GM19397 (cell line): ENCODE measurements around the gene SNX9.
"Not testable (repeated sequence)": the region's sequence is repeated elsewhere in the genome, so short reads cannot be mapped to it uniquely, and the experiment has no call there.

Experiments
- ATAC-seq: cut with Tn5 transposase; IDR thresholded peaks from one replicate; pipeline ENCODE4 v1.9.1; 2021; ENCODE audit warnings: mild to moderate bottlenecking, moderate library complexity; ENCODE audit not compliant: unreplicated experiment

Gene SNX9

GRCh38 chr6:157879873-157880254 lies 56.8 kb downstream of the SNX9 start:
- peak; percentile 31 for ATAC-seq

- ATAC-seq: no peak
Measured at GRCh38 chr6:157880534-157880933, 57.5 kb downstream of the SNX9 start.

- ATAC-seq: no peak
Measured at GRCh38 chr6:157881342-157881741, 58.3 kb downstream of the SNX9 start.

GRCh38 chr6:157884756-157885155 lies 61.7 kb downstream of the SNX9 start:
- ATAC-seq: no peak

- no peak for ATAC-seq
Measured at GRCh38 chr6:157885211-157885788, 62.3 kb downstream of the SNX9 start.

GRCh38 chr6:157885876-157886275 lies 62.8 kb downstream of the SNX9 start:
- no peak for ATAC-seq

- no peak for ATAC-seq
Measured at GRCh38 chr6:157887892-157888291, 64.8 kb downstream of the SNX9 start.

GRCh38 chr6:157891544-157892362 lies 68.7 kb downstream of the SNX9 start:
- ATAC-seq: no peak

- ATAC-seq: no peak
Measured at GRCh38 chr6:157892363-157892877, 69.4 kb downstream of the SNX9 start.

GRCh38 chr6:157893238-157893637 lies 70.2 kb downstream of the SNX9 start:
- no peak for ATAC-seq

GRCh38 chr6:157895585-157895984 lies 72.5 kb downstream of the SNX9 start:
- ATAC-seq: no peak

- no peak for ATAC-seq
Measured at GRCh38 chr6:157896932-157897331, 73.9 kb downstream of the SNX9 start.

- no peak for ATAC-seq
Measured at GRCh38 chr6:157898169-157898568, 75.1 kb downstream of the SNX9 start.

- no peak for ATAC-seq
Measured at GRCh38 chr6:157898640-157899039, 75.6 kb downstream of the SNX9 start.

GRCh38 chr6:157900262-157900661 lies 77.2 kb downstream of the SNX9 start:
- ATAC-seq: not testable (repeated sequence)

GRCh38 chr6:157900751-157901150 lies 77.7 kb downstream of the SNX9 start:
- ATAC-seq: not testable (repeated sequence)

- ATAC-seq: no peak
Measured at GRCh38 chr6:157904999-157905398, 82.0 kb downstream of the SNX9 start.

- no peak for ATAC-seq
Measured at GRCh38 chr6:157905590-157906342, 82.7 kb downstream of the SNX9 start.

- ATAC-seq: no peak
Measured at GRCh38 chr6:157906537-157907061, 83.6 kb downstream of the SNX9 start.

GRCh38 chr6:157907651-157908050 lies 84.6 kb downstream of the SNX9 start:
- no peak for ATAC-seq
